Fibroblast of skin of scalp (primary cell): ENCODE data around the gene ABCA13.

ENCODE experiments used
- DNase-seq: peaks from one replicate; pipeline ENCODE4 v3.0.0-alpha.2; 2013

The ABCA13 gene

DNA sequence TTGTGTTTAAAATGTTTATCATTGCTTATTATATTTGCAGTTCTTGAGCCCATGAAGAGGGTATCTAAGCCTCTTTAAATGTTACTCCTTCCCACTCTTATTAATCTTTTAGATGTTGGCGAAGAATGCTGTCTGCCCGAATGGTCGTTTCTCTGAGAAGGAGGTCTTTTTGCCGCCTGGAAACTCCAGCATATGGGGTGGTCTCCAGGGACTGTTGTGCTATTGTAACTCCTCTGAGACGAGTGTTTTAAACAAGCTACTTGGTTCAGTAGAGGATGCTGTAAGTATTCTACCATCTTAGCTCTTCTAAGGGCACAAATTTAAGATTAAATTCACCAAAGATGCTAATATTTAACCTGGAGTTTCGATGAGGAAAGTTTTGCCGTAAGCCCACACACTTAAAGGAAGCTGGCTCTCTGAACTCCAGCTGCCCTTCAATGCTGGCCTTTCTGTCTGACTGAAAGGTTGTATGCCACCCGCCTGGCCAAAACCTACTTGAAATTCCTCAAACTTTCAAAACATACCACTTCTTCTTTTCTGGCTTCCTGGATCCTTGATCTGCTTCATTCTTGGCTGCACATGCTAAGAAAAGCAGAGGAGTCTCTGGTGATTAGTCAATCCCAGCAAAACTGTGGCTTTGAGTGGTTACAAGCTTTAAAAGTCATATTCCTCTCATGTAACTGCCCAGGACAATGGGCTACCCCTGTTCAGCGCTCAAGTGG, 74.7 kb downstream of the ABCA13 start:
- DNase-seq = no peak

GRCh38 chr7:48249166-48249565, 77.9 kb downstream of the ABCA13 start:
- no peak for DNase-seq

GRCh38 chr7:48250441-48250951, 79.2 kb downstream of the ABCA13 start:
- DNase-seq = peak; percentile 75

DNA sequence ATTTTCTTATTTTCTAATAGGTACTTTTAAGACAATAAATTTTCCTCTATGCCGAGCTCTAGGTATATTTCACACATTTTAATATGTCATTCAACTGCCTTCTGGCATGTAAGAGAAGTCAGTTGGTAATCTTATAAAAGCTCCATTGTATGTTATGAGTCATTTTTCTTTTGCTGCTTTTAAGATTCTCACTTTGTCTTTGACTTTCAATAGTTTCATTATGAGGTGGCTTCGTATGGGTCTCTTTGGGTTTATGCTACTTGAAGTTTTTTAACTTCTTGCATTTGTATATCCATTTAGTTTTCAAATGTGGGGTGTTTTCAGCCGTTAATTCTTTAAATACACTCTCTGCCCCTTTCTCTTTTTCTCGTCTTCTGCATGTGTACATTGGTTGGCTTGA, 80.5 kb downstream of the ABCA13 start:
- no peak for DNase-seq

DNA sequence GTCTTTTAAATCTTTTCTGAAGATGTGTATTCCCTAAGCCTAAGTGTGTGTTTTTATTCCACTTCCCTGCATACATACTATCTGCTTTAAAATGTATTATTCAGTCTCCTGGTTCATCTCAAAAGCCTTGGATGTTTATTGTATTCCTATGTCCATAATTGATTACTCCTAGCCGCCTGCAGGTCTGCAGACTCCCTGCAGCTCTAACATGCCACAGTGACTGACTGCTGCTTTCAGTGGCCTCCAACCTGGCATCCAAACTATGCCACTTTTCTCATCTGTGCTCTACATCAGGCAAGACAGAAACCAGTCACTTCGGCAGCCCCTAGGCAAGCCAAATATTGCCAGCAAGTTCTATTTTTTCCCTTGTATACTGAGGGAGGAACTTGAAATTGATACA, 81.7 kb downstream of the ABCA13 start:
- DNase-seq = no peak

DNA sequence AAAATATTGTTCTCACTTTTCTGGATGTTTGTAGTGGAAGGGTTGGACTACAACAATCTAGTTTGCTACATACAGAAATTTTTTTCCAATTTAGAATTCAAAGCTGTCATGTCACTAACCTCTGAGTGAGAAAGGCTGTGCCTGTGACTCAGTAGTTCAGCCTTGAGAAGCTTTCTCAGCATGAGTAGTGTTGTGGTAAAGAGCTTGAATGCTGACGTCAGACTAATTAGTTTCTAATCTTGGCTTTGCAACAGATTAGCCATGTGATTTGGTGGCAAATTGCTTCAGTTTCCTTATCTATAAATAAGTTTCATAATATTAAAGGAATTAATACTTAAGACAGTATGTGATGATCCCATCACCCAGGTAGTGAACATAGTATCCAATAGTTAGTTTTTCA, 83.8 kb downstream of the ABCA13 start:
- peak; percentile 49 for DNase-seq

DNA sequence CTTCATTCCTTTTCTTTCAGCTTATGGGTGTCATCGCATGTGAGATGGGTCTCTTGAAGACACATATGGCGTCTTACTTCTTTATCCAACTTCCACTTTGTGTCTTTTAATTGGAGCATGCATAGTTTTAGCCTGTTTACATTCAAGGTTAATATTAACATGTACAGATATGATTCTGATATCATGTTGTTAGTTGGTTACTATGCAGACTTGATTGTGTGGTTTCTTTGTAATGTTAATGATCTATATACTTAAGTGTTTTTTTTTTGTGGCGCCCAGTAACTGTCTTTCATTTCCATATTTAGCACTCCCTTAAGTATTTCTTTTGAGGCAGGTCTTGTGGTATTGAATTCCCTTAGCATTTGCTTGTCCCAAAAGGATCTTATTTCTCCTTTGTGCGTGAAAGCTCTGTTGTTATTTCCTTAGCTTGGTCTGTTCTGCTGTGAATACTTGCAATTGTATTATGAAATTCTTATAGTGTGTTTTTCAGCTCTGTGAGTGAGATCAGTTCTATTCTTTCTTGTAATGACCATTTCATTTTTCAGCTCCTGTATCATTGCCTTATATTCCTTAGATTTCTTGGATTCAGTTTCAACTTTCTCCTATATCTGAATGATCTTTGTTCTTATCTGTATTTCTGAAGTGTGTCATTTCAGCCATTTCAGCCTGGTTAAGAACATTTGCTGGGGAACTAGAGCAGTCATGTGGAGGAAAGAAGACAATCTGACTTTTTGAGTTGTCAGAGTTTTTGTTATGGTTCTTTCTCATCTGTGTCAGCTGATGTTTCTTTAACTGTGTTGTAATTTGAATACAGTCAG, 88.4 kb downstream of the ABCA13 start:
- DNase-seq = no peak

DNA sequence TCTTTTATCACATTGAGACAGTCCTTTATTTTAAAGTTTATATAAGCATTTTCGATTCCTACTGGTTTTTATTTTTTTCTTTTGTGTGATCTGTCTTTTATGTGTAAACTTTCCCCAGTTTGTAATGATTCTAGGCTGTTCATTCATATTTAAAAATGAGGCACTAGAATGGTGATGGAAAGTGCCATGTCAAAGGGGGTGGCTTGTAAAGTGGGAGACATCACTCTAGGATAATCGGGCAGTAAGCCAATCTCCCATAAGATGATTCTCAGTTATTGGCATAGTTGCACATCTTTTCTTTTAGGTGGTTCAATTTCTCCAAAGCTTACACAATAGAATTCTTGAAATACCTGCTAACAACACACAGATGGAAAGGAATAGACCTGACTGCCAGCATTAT, 90.4 kb downstream of the ABCA13 start:
- DNase-seq = no peak

GRCh38 chr7:48262606-48263310, 91.5 kb downstream of the ABCA13 start:
- no peak for DNase-seq

GRCh38 chr7:48263311-48263650, 92.0 kb downstream of the ABCA13 start:
- DNase-seq = no peak

- DNase-seq = no peak
These were observed 97.8 kb downstream of the ABCA13 start for GRCh38 chr7:48269066-48269465.

DNA sequence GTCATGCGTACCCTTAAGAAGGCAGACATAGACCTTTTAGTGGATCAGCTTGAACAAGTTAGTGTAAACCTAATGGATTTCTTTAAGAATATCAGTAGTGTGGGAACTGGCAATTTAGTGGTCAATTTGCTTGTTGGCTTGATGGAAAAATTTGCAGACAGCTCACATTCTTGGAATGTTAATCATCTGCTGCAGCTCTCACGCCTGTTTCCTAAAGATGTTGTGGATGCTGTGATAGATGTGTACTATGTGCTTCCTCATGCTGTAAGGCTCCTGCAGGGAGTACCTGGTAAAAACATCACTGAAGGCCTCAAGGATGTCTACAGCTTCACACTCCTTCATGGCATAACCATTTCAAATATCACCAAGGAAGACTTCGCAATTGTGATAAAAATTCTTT, 103.4 kb downstream of the ABCA13 start:
- DNase-seq = peak; percentile 77

DNA sequence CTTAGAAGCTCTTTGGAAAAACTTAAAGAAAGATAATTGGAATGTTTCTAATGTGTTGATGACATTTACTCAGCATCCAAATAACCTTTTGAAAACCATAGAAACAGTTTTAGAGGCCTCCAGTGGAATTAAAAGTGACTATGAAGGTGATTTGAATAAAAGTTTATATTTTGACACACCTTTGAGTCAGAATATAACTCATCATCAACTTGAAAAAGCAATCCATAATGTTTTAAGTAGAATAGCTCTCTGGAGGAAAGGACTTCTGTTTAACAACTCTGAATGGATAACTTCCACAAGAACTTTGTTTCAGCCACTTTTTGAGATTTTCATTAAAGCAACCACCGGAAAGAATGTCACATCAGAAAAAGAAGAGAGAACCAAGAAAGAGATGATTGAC, 108.2 kb downstream of the ABCA13 start:
- no peak for DNase-seq

DNA sequence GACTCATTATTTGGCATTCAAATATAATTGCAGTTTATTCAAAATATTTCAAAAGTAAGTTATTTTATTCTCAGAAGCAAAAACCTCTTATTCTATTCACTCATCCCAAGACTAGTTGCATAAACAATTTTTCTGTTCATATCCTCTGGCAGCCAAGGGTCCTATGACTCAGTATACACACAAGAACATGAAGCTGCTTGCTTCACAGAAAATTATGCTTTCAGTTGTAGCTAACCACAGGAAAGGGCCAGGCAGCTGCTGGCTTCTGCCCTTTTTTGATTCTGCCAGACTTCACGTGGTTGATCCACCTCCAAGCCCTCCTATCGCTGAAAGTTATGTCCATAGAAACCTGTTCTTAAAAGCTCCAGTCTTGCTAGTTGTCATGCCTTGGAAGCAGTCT, 108.8 kb downstream of the ABCA13 start:
- DNase-seq = peak; percentile 68

DNA sequence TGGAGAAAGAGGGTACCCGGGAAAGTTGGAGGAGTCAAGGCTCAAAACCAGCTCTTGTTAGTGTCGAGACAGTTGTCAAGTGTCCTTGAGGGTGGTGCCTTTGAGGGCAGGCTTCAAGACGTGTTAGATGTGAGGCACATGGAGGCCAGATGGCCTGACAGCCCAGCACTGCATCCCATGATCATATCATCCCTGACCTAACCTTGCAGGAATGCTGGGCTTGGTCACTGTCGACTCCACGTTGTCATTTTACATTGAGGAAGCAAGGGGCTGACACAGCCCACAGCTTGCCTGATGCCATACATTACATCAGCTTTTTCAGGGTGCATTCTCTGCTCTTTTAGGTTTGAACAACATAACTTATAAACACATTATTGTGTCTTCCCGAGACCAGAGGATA, 114.1 kb downstream of the ABCA13 start:
- peak; percentile 77 for DNase-seq

GRCh38 chr7:48286836-48287235, 115.6 kb downstream of the ABCA13 start:
- no peak for DNase-seq

DNA sequence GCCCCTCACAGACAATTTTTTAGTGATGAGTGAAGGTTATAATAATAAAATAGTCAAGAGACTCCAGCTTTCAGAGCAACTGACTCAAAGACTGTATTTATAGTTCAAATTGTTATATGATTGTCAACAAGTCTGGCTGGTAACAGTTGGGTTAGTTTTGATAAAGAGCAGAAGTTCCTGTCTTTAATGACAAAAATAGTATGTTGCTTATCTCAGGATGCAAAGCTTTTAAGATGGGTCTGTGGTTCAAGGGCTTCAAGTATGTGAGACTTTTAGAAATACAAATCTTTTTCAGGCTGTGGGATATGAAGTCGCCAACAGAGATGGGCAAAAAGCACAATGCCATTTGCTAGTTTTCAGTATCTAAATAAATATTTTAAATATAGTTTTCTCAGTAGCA, 118.4 kb downstream of the ABCA13 start:
- no peak for DNase-seq

DNA sequence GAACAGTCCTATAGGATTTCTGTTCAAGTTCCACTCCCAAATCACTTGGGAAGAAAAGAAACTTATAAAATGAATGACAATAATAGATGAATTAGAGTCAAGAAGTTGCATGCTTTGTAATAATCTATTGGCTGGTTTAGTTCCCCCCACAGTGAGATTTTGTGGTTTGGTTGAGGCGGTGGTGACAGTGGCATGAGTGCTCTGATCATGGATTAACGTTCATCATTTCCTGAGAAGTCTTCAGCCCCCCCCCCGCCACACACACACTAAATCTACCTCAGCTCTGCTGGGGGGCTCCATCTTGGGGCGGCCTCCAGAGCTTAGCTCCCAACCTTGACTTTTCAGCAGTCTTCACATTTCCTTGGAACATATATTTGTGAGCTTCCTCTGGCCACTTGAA, 121.7 kb downstream of the ABCA13 start:
- no peak for DNase-seq

DNA sequence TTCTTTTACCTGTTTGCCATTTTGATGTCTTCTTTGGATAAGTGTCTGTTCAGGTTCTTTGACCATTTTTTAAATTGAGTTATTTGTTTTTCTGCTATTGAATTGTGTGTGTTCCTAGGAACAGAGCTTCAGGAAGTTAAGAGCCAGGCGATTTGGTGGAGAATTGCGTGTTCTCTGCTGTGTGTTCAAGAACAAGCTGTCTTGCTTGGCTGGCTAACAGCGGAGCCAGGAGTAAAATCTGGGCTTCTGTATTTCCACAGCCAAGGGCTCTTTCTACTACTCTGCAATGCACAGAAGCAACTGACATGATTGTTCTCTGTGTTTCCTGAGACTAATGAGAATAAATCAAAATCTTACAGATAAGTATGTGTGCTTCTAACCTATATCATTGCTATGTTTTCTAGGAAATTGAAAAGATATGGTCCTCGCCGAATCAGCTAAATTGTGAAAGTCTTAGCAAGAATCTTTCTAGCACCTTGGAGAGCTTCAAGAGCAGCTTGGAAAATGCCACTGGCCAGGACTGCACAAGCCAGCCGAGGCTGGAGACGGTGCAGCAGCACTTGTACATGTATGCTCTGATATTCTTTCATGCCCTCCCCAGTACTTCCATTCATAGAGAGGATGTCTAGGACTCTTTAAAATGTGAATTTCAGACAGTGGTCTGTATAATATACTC, 124.2 kb downstream of the ABCA13 start:
- no peak for DNase-seq

GRCh38 chr7:48296966-48297365, 125.7 kb downstream of the ABCA13 start:
- DNase-seq = no peak

DNA sequence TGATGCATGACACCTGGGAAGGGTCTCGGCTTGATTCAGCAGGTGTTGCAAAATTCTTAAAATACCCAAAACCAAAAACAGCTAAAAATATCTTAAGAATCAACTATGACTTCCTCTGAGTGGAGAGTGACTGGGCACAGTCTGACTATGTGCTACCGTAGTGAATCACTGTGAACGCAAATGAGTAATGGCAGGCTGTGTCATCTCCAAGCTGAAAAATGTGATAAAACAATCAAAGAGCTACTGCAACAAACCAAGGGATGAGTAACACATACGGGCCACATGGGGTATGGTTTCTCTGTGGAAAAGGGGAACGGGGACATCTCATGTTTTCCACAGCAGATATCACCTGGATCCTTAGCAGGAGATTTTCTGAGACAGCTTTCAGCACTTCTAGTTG, 127.5 kb downstream of the ABCA13 start:
- peak; percentile 69 for DNase-seq

DNA sequence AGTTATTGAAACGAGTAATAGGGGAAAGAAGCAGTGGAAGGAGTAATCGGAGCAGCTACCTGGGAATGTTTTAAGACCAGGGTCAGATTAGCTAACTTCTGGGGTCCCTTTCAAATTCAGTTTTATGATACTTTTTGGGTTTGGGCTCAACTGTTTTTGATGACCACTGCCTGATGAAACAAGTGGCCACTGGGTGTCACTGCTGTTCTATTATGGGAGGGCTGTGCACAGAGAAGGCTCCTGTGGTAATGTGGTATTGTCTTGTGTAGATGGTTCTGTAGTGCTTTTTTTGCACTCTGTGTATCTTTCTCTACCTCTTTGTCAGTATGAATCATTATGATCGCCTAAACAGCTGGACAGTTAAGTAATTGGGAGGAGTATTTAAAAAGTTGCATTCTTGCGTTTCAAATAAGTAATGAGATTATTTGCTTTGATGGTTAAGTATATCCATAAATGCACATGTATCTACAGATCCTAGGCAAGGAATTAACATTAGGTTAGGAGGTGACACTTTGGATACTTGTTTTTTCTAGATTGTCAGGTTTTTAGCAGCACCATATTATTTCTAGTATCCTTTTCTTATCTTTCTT, 128.4 kb downstream of the ABCA13 start:
- peak; percentile 68 for DNase-seq
